ENCODE measurements around the gene ZBTB7C. TPM values are rescaled to one million over a fixed set of nuclear protein-coding genes. Genes with fewer than 3 reads are reported as not detected.
A peak's percentile ranks its signal among the peaks of the same experiment; 100 is the strongest.

Gene ZBTB7C
- total and polyA plus RNA-seq, 4 donors: 0.19 to 1.1 (median 0.45) TPM

DNA sequence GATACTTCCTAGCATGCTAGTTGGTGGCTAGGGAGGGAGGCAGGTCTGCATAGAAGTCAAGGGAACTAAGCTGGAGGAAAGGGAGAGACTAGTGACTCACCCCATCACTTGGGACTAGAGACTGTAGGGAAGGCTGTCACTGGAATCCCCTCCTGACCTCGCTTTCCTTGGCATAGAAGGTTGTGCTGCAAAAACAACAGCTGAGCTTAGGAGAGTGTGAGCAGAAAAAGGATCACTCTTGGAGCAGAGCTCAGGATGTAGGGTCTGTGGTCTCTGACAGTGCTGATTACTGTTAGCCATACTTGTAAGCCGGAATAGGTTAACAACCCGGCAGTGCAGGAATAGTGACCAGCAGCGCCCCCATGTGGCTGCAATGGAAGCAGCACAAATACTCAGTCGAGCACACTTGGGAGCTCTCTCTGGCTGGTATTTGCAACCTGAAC lies 411.8 kb downstream of the ZBTB7C start:
- Histone ChIP-seq H3K4me1 (ENCODE audit: control insufficient read depth in 4 of 4, insufficient read depth in 4 of 4, low read length in 3 of 4) (no peaks in the 10 kb centered on the region), H3K36me3 (ENCODE audit: control insufficient read depth in 4 of 4, insufficient read depth in 3 of 4, low read depth in 1 of 4, low read length in 3 of 4) (no peaks in the 10 kb centered on the region), H3K9ac (ENCODE audit: low read depth in 1 of 2, low read length in 2 of 2) (no peak overlapping the region), H3K4me3 (ENCODE audit: low read depth in 1 of 3, low read length in 3 of 3) (no peak overlapping the region), H3K9me3 (ENCODE audit: control insufficient read depth in 4 of 4, low read length in 3 of 4) (peaks cover 0 to 5% (median 3%) of the 10 kb centered on the region in 4 donors), H3K27ac (ENCODE audit: low read depth in 1 of 2, low read length in 2 of 2) (no peak overlapping the region), H3K27me3 (ENCODE audit: control insufficient read depth in 4 of 4, insufficient read depth in 4 of 4, low read length in 3 of 4) (no peaks in the 10 kb centered on the region)
- WGBS: 63% methylated on average over 5 of the region's 5 CpGs
- no peak for DNase-seq (ENCODE audit: low spot score)
- TF ChIP-seq, protein P1, sequence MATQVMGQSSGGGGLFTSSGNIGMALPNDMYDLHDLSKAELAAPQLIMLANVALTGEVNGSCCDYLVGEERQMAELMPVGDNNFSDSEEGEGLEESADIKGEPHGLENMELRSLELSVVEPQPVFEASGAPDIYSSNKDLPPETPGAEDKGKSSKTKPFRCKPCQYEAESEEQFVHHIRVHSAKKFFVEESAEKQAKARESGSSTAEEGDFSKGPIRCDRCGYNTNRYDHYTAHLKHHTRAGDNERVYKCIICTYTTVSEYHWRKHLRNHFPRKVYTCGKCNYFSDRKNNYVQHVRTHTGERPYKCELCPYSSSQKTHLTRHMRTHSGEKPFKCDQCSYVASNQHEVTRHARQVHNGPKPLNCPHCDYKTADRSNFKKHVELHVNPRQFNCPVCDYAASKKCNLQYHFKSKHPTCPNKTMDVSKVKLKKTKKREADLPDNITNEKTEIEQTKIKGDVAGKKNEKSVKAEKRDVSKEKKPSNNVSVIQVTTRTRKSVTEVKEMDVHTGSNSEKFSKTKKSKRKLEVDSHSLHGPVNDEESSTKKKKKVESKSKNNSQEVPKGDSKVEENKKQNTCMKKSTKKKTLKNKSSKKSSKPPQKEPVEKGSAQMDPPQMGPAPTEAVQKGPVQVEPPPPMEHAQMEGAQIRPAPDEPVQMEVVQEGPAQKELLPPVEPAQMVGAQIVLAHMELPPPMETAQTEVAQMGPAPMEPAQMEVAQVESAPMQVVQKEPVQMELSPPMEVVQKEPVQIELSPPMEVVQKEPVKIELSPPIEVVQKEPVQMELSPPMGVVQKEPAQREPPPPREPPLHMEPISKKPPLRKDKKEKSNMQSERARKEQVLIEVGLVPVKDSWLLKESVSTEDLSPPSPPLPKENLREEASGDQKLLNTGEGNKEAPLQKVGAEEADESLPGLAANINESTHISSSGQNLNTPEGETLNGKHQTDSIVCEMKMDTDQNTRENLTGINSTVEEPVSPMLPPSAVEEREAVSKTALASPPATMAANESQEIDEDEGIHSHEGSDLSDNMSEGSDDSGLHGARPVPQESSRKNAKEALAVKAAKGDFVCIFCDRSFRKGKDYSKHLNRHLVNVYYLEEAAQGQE (IDR thresholded peaks at IDR 0.05): no peak
- no peak for TF ChIP-seq EGR1 (IDR thresholded peaks at IDR 0.05; ENCODE audit: low read depth in 2 of 2)
- TF ChIP-seq, protein P2, sequence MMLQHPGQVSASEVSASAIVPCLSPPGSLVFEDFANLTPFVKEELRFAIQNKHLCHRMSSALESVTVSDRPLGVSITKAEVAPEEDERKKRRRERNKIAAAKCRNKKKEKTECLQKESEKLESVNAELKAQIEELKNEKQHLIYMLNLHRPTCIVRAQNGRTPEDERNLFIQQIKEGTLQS (IDR thresholded peaks at IDR 0.05): no peak
- TF ChIP-seq, protein P3, sequence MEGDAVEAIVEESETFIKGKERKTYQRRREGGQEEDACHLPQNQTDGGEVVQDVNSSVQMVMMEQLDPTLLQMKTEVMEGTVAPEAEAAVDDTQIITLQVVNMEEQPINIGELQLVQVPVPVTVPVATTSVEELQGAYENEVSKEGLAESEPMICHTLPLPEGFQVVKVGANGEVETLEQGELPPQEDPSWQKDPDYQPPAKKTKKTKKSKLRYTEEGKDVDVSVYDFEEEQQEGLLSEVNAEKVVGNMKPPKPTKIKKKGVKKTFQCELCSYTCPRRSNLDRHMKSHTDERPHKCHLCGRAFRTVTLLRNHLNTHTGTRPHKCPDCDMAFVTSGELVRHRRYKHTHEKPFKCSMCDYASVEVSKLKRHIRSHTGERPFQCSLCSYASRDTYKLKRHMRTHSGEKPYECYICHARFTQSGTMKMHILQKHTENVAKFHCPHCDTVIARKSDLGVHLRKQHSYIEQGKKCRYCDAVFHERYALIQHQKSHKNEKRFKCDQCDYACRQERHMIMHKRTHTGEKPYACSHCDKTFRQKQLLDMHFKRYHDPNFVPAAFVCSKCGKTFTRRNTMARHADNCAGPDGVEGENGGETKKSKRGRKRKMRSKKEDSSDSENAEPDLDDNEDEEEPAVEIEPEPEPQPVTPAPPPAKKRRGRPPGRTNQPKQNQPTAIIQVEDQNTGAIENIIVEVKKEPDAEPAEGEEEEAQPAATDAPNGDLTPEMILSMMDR (IDR thresholded peaks at IDR 0.05; ENCODE audit: low read depth, low read length, missing input control): peak; percentile 8
- TF ChIP-seq TAF1 (conservative IDR thresholded peaks at IDR 0.05): no peak
- no peak for TF ChIP-seq GABPA (IDR thresholded peaks at IDR 0.05 in 1 of 2, conservative IDR thresholded peaks at IDR 0.05 in 1 of 2)
- TF ChIP-seq HNF4A (conservative IDR thresholded peaks at IDR 0.05): no peak
- TF ChIP-seq RXRA (IDR thresholded peaks at IDR 0.05): no peak
- TF ChIP-seq, protein P4, sequence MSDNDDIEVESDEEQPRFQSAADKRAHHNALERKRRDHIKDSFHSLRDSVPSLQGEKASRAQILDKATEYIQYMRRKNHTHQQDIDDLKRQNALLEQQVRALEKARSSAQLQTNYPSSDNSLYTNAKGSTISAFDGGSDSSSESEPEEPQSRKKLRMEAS (IDR thresholded peaks at IDR 0.05): no peak
- TF ChIP-seq SP1 (IDR thresholded peaks at IDR 0.05): no peak
- TF ChIP-seq RAD21 (IDR thresholded peaks at IDR 0.05): peak in 1 of 2 donors; percentile 27
- TF ChIP-seq YY1 (IDR thresholded peaks at IDR 0.05): no peak

DNA sequence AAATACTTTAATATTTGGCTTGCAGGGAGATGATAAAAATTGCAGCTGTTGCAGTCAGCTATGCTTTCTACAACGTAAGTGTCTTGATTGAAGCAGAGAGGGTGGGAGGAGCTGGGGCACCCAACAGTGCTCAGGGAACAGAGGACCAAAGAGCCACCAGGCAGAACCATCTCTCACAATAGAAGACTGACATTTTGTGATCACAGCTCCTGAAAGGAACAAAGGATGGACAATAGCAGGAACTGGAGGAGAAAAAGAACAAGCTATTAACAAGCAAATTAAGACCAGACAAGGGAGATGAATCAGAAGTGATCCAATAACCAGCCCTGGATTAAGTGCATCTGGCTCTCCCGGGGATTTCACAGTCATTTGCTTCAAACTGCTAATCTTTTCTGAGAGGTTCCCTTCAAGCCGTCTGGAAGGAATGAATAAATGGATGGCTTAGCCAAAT lies 413.1 kb downstream of the ZBTB7C start:
- TF ChIP-seq RXRA (IDR thresholded peaks at IDR 0.05): no peak
- TF ChIP-seq FOXA1 (IDR thresholded peaks at IDR 0.05): no peak
- TF ChIP-seq JUND (IDR thresholded peaks at IDR 0.05): no peak
- no peak for TF ChIP-seq HNF4A (conservative IDR thresholded peaks at IDR 0.05)
- TF ChIP-seq, protein P3 (IDR thresholded peaks at IDR 0.05; ENCODE audit: low read depth, low read length, missing input control): no peak
- no peak for TF ChIP-seq EGR1 (IDR thresholded peaks at IDR 0.05; ENCODE audit: low read depth in 2 of 2)
- TF ChIP-seq, protein P5, sequence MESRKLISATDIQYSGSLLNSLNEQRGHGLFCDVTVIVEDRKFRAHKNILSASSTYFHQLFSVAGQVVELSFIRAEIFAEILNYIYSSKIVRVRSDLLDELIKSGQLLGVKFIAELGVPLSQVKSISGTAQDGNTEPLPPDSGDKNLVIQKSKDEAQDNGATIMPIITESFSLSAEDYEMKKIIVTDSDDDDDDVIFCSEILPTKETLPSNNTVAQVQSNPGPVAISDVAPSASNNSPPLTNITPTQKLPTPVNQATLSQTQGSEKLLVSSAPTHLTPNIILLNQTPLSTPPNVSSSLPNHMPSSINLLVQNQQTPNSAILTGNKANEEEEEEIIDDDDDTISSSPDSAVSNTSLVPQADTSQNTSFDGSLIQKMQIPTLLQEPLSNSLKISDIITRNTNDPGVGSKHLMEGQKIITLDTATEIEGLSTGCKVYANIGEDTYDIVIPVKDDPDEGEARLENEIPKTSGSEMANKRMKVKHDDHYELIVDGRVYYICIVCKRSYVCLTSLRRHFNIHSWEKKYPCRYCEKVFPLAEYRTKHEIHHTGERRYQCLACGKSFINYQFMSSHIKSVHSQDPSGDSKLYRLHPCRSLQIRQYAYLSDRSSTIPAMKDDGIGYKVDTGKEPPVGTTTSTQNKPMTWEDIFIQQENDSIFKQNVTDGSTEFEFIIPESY (IDR thresholded peaks at IDR 0.05): no peak
- no peak for TF ChIP-seq RAD21 (IDR thresholded peaks at IDR 0.05)
- no peak for TF ChIP-seq TAF1 (conservative IDR thresholded peaks at IDR 0.05)
- no peak for TF ChIP-seq FOXA2 (IDR thresholded peaks at IDR 0.05)
- no peak for TF ChIP-seq YY1 (IDR thresholded peaks at IDR 0.05)
- no peak for TF ChIP-seq SP1 (IDR thresholded peaks at IDR 0.05)
- Histone ChIP-seq H3K27ac (ENCODE audit: low read depth in 1 of 2, low read length in 2 of 2) (no peak overlapping the region), H3K4me1 (ENCODE audit: control insufficient read depth in 4 of 4, insufficient read depth in 4 of 4, low read length in 3 of 4) (no peaks in the 10 kb centered on the region), H3K9me3 (ENCODE audit: control insufficient read depth in 4 of 4, low read length in 3 of 4) (peaks cover 0 to 5% (median 3%) of the 10 kb centered on the region in 4 donors), H3K36me3 (ENCODE audit: control insufficient read depth in 4 of 4, insufficient read depth in 3 of 4, low read depth in 1 of 4, low read length in 3 of 4) (no peaks in the 10 kb centered on the region), H3K9ac (ENCODE audit: low read depth in 1 of 2, low read length in 2 of 2) (no peak overlapping the region), H3K4me3 (ENCODE audit: low read depth in 1 of 3, low read length in 3 of 3) (no peak overlapping the region), H3K27me3 (ENCODE audit: control insufficient read depth in 4 of 4, insufficient read depth in 4 of 4, low read length in 3 of 4) (no peaks in the 10 kb centered on the region)
- WGBS: 43% methylated on average over 3 of the region's 3 CpGs
- no peak for DNase-seq (ENCODE audit: low spot score)

Measured in liver (tissue), 9 donors.